Measurements from ENCODE around the gene GNG12.

GNG12 gene

GRCh38 chr1:67753776-67754525 lies 79.3 kb downstream of the GNG12 start:
- DNase-seq (ENCODE audit: low read depth): no peak

- DNase-seq (ENCODE audit: low read depth): no peak
Observed at GRCh38 chr1:67752306-67752705, 81.0 kb downstream of the GNG12 start.

- DNase-seq (ENCODE audit: low read depth): no peak
Observed at GRCh38 chr1:67750691-67751054, 82.6 kb downstream of the GNG12 start.

GRCh38 chr1:67749844-67750690 lies 83.2 kb downstream of the GNG12 start:
- DNase-seq (ENCODE audit: low read depth): peak; percentile 48

GRCh38 chr1:67749263-67749843 lies 83.9 kb downstream of the GNG12 start:
- no peak for DNase-seq (ENCODE audit: low read depth)

GRCh38 chr1:67748630-67749029 lies 84.6 kb downstream of the GNG12 start:
- no peak for DNase-seq (ENCODE audit: low read depth)

- DNase-seq (ENCODE audit: low read depth): no peak
Observed at GRCh38 chr1:67747671-67748546, 85.4 kb downstream of the GNG12 start.

GRCh38 chr1:67745875-67746698 lies 87.2 kb downstream of the GNG12 start:
- DNase-seq (ENCODE audit: low read depth): no peak

- no peak for DNase-seq (ENCODE audit: low read depth)
Observed at GRCh38 chr1:67743072-67743725, 90.1 kb downstream of the GNG12 start.

GRCh38 chr1:67741736-67742135 lies 91.5 kb downstream of the GNG12 start:
- DNase-seq (ENCODE audit: low read depth): no peak

GRCh38 chr1:67741121-67741520 lies 92.1 kb downstream of the GNG12 start:
- no peak for DNase-seq (ENCODE audit: low read depth)

GRCh38 chr1:67740543-67740942 lies 92.7 kb downstream of the GNG12 start:
- DNase-seq (ENCODE audit: low read depth): no peak

GRCh38 chr1:67739361-67739760 lies 93.9 kb downstream of the GNG12 start:
- DNase-seq (ENCODE audit: low read depth): no peak

GRCh38 chr1:67738401-67738800 lies 94.9 kb downstream of the GNG12 start:
- DNase-seq (ENCODE audit: low read depth): no peak

GRCh38 chr1:67737875-67738274 lies 95.4 kb downstream of the GNG12 start:
- no peak for DNase-seq (ENCODE audit: low read depth)

- no peak for DNase-seq (ENCODE audit: low read depth)
Observed at GRCh38 chr1:67736750-67737149, 96.5 kb downstream of the GNG12 start.

GRCh38 chr1:67735806-67736627 lies 97.2 kb downstream of the GNG12 start:
- no peak for DNase-seq (ENCODE audit: low read depth)

GRCh38 chr1:67735206-67735605 lies 98.1 kb downstream of the GNG12 start:
- no peak for DNase-seq (ENCODE audit: low read depth)

GRCh38 chr1:67734323-67734690 lies 99.0 kb downstream of the GNG12 start:
- no peak for DNase-seq (ENCODE audit: low read depth)
